Measurements from ENCODE around the gene LCORL. TPM values are rescaled to one million over a fixed set of nuclear protein-coding genes. Genes with fewer than 3 reads are reported as not detected.

Gene LCORL
- total RNA-seq, 1 experiment from 2014 or later: 14.1 TPM

GRCh38 chr4:17934286-17934685 is 87.3 kb downstream of the LCORL start:
- CTCF ChIA-PET: interaction anchor here (0.7 kb wide), 1 partner anchor 432 kb away, joined by 3 read pairs; no protein-coding TSS in a partner anchor
- Mint-ChIP-seq H3K9me3 (ENCODE audit: unreplicated experiment) (peaks cover 21% of the 10 kb centered on the region), H3K27me3 (ENCODE audit: insufficient read depth, unreplicated experiment) (no peaks in the 10 kb centered on the region), H3K36me3 (ENCODE audit: insufficient read depth, unreplicated experiment) (peaks cover 6% of the 10 kb centered on the region), H3K4me3 (ENCODE audit: unreplicated experiment) (no peak overlapping the region), H3K27ac (ENCODE audit: low read depth, unreplicated experiment) (no peak overlapping the region), H3K4me1 (ENCODE audit: insufficient read depth, unreplicated experiment) (peaks cover 15% of the 10 kb centered on the region)
- POLR2A ChIA-PET: no interaction called here
- BruUV-seq (replicated peaks): no TSS peak
- TF ChIP-seq CTCF (IDR thresholded peaks at IDR 0.05; ENCODE audit: unreplicated experiment): no peak
- no peak for DNase-seq (ENCODE audit: unreplicated experiment)
- intact Hi-C loops (cut with micrococcal nuclease): loop anchor here (1.0 kb wide), 2 partner anchors 433 to 659 kb away; no protein-coding TSS in a partner anchor

DNA sequence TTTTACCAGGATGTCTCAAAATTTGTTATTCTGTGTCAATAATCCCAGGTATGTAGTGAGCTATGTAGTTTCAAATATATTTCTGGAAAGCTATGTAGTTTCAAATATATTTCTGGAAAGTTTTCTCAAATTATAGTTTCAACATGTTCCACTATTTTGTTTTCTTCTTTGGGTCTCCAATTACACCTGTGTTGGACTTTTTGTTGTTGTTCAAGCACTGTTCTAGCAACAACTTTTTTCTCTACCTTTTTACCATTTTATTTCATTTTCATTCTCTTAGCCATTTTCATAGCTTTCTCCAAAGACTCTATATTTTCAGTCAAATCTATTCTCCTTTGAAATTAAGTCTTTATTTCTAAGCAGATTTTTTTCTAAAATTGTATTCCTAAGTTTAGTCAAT is 88.4 kb downstream of the LCORL start:
- no peak overlapping the region for H3K4me3 Mint-ChIP-seq (ENCODE audit: unreplicated experiment)
- intact Hi-C loops (cut with micrococcal nuclease): no loop called here
- DNase-seq (ENCODE audit: unreplicated experiment): no peak
- peaks cover 21% of the 10 kb centered on the region for H3K9me3 Mint-ChIP-seq (ENCODE audit: unreplicated experiment)
- peaks cover 7% of the 10 kb centered on the region for H3K4me1 Mint-ChIP-seq (ENCODE audit: insufficient read depth, unreplicated experiment)
- no peak overlapping the region for H3K27ac Mint-ChIP-seq (ENCODE audit: low read depth, unreplicated experiment)
- H3K27me3 Mint-ChIP-seq (ENCODE audit: insufficient read depth, unreplicated experiment): no peaks in the 10 kb centered on the region
- BruUV-seq (replicated peaks): no TSS peak
- CTCF ChIA-PET: interaction anchor here (0.6 to 0.7 kb wide), 2 partner anchors 414 to 454 kb away, joined by 3 to 5 read pairs; no protein-coding TSS in a partner anchor
- H3K36me3 Mint-ChIP-seq (ENCODE audit: insufficient read depth, unreplicated experiment): peaks cover 6% of the 10 kb centered on the region
- TF ChIP-seq CTCF (IDR thresholded peaks at IDR 0.05; ENCODE audit: unreplicated experiment): no peak
- POLR2A ChIA-PET: no interaction called here

- Mint-ChIP-seq H3K36me3 (ENCODE audit: insufficient read depth, unreplicated experiment) (peaks cover 6% of the 10 kb centered on the region), H3K27ac (ENCODE audit: low read depth, unreplicated experiment) (peak overlapping the region; percentile 24), H3K4me3 (ENCODE audit: unreplicated experiment) (no peak overlapping the region), H3K4me1 (ENCODE audit: insufficient read depth, unreplicated experiment) (peaks cover 7% of the 10 kb centered on the region), H3K27me3 (ENCODE audit: insufficient read depth, unreplicated experiment) (no peaks in the 10 kb centered on the region), H3K9me3 (ENCODE audit: unreplicated experiment) (peaks cover 21% of the 10 kb centered on the region)
- no TSS peak for BruUV-seq (replicated peaks)
- TF ChIP-seq CTCF (IDR thresholded peaks at IDR 0.05; ENCODE audit: unreplicated experiment): no peak
- intact Hi-C loops (cut with micrococcal nuclease): no loop called here
- ChIA-PET POLR2A (no interaction called here), CTCF (no interaction called here)
- peak; percentile 8 for DNase-seq (ENCODE audit: unreplicated experiment)
These were observed 89.5 kb downstream of the LCORL start for GRCh38 chr4:17932041-17932440.

GRCh38 chr4:17930256-17930655 is 91.3 kb downstream of the LCORL start:
- ChIA-PET CTCF (no interaction called here), POLR2A (no interaction called here)
- Mint-ChIP-seq H3K36me3 (ENCODE audit: insufficient read depth, unreplicated experiment) (peaks cover 5% of the 10 kb centered on the region), H3K9me3 (ENCODE audit: unreplicated experiment) (peaks cover 15% of the 10 kb centered on the region), H3K27ac (ENCODE audit: low read depth, unreplicated experiment) (no peak overlapping the region), H3K27me3 (ENCODE audit: insufficient read depth, unreplicated experiment) (no peaks in the 10 kb centered on the region), H3K4me3 (ENCODE audit: unreplicated experiment) (no peak overlapping the region), H3K4me1 (ENCODE audit: insufficient read depth, unreplicated experiment) (peaks cover 7% of the 10 kb centered on the region)
- intact Hi-C loops (cut with micrococcal nuclease): no loop called here
- TF ChIP-seq CTCF (IDR thresholded peaks at IDR 0.05; ENCODE audit: unreplicated experiment): no peak
- no peak for DNase-seq (ENCODE audit: unreplicated experiment)
- no TSS peak for BruUV-seq (replicated peaks)

All from MCF 10A (cell line).